ENCODE measurements around the gene TTK. TPM values are rescaled to one million over a fixed set of nuclear protein-coding genes. Genes with fewer than 3 reads are reported as not detected.

TTK gene
- total RNA-seq, 4 donors from 2014 or later = 1.2 to 9.4 (median 1.7) TPM

DNA sequence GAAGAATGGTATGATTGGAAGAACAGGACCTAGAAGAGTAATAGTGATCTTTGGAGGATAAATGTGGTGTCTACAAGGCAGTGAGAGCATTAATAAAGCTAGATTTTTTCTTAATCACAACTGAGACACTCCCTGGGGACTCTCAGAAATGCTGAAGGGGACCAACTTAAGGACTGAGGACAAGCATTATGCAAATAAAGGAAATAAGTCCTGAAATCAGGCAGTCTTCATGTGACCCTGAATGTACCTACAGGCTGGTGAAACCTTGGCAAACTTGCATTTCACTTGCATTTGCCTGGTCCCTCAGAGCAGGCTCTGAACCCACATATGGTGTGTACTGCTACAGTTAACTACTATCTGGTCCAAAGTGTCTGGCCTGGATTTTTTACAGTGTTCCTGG, 19.3 kb upstream of the TTK start:
- no peak for TF ChIP-seq POLR2AphosphoS5 (IDR thresholded peaks at IDR 0.05)
- Histone ChIP-seq H3K9me3 (no peaks in the 10 kb centered on the region), H3K27ac (no peak overlapping the region), H3K36me3 (no peaks in the 10 kb centered on the region), H3K4me1 (no peaks in the 10 kb centered on the region), H3K4me3 (no peak overlapping the region), H3K27me3 (no peaks in the 10 kb centered on the region)
- in situ Hi-C loops (cut with MboI; ENCODE audit: low pct_ligation_motif_present in 1 of 4, low pct_unique_long_range_greater_than_20kb in 1 of 4, low sequenced_read_pairs in 3 of 4) (no loop called here), intact Hi-C loops (cut with DNase I; ENCODE audit: low total_unique reads) (no loop called here)
- no peak for DNase-seq

DNA sequence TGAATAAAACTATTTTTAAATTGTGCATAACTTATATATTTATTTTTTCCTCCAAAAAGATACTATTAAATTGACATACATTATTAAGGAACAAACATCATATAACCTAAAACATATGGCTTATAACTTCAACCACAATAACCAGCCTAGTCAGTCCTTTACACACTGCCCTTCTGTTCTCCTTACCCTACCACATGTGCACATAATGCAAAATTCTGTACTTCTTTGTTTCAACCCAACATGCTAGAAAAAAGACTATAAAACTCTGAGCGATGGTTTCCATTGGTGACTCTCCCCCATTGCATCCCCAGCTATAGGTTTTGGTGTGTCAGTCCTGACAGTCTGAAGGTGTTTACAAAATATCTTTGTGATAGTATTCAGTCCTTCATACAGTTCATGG, 14.8 kb upstream of the TTK start:
- 87 to 100% methylated on average over 1 of the region's 1 CpG for WGBS, 2 donors (ENCODE audit: low coverage in 1 of 2)
- Histone ChIP-seq H3K36me3 (no peaks in the 10 kb centered on the region), H3K27me3 (no peaks in the 10 kb centered on the region), H3K4me1 (no peaks in the 10 kb centered on the region), H3K27ac (no peak overlapping the region), H3K4me3 (no peak overlapping the region), H3K9me3 (no peaks in the 10 kb centered on the region)
- DNase-seq = no peak
- in situ Hi-C loops (cut with MboI; ENCODE audit: low pct_ligation_motif_present in 1 of 4, low pct_unique_long_range_greater_than_20kb in 1 of 4, low sequenced_read_pairs in 3 of 4) = no loop called here
- intact Hi-C loops (cut with DNase I; ENCODE audit: low total_unique reads) = no loop called here
- no peak for TF ChIP-seq EP300 (IDR thresholded peaks at IDR 0.05; ENCODE audit: low read depth)
- TF ChIP-seq POLR2AphosphoS5 (IDR thresholded peaks at IDR 0.05) = no peak
- TF ChIP-seq, protein P1, sequence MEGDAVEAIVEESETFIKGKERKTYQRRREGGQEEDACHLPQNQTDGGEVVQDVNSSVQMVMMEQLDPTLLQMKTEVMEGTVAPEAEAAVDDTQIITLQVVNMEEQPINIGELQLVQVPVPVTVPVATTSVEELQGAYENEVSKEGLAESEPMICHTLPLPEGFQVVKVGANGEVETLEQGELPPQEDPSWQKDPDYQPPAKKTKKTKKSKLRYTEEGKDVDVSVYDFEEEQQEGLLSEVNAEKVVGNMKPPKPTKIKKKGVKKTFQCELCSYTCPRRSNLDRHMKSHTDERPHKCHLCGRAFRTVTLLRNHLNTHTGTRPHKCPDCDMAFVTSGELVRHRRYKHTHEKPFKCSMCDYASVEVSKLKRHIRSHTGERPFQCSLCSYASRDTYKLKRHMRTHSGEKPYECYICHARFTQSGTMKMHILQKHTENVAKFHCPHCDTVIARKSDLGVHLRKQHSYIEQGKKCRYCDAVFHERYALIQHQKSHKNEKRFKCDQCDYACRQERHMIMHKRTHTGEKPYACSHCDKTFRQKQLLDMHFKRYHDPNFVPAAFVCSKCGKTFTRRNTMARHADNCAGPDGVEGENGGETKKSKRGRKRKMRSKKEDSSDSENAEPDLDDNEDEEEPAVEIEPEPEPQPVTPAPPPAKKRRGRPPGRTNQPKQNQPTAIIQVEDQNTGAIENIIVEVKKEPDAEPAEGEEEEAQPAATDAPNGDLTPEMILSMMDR (IDR thresholded peaks at IDR 0.05) = no peak

DNA sequence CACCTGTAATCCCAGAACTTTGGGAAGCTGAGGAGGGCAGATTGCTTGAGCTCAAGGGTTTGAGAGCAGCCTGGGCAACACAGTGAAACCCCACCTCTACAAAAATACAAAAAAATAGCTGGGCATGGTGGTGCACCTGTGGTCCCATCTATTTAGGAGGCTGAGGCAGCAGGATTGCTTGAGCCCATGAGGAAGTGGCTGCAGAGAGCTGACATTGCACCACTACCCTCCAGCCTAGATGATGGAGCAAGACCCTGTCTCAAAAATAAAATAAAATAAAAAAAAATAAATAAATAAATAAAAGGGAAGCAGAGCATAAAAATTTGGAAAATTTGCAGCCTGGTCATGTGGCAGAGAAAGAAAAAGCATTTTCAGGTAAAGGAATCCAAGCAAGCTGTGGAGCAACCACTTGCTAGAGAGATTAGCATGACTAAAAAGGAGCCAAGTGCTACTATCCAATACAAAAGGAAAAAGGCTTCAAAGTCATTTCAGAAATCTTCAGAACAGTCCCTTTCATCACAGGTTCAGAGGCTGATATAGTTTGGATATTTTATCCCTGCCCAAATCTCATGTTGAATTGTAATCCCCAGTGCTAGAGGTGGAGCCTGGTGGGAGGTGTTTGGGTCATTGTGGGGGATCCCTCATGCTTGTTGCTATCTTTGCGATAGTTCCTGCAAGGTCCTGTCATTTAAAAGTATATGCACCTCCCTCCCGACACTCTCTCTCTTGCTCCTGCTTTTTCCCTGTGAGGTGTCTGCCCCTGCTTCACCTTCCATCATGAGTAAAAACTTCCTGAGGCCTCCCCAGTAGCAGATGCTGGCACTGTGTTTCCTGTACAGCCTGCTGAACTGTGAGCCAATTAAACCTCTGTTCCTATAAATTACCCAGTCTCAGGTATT, 11.2 kb upstream of the TTK start:
- no peaks in the 10 kb centered on the region for H3K36me3 ChIP-seq
- no peaks in the 10 kb centered on the region for H3K27me3 ChIP-seq
- H3K27ac ChIP-seq = no peak overlapping the region
- H3K4me3 ChIP-seq = no peak overlapping the region
- H3K4me1 ChIP-seq = no peaks in the 10 kb centered on the region
- H3K9me3 ChIP-seq = no peaks in the 10 kb centered on the region
- DNase-seq = no peak
- no peak for TF ChIP-seq EP300 (IDR thresholded peaks at IDR 0.05; ENCODE audit: low read depth)
- TF ChIP-seq POLR2A (IDR thresholded peaks at IDR 0.05) = no peak
- TF ChIP-seq, protein P1 (IDR thresholded peaks at IDR 0.05) = no peak
- 82 to 88% methylated on average over 2 of the region's 2 CpGs for WGBS, 2 donors (ENCODE audit: low coverage in 1 of 2)
- intact Hi-C loops (cut with DNase I; ENCODE audit: low total_unique reads) = no loop called here
- in situ Hi-C loops (cut with MboI; ENCODE audit: low pct_ligation_motif_present in 1 of 4, low pct_unique_long_range_greater_than_20kb in 1 of 4, low sequenced_read_pairs in 3 of 4) = no loop called here

DNA sequence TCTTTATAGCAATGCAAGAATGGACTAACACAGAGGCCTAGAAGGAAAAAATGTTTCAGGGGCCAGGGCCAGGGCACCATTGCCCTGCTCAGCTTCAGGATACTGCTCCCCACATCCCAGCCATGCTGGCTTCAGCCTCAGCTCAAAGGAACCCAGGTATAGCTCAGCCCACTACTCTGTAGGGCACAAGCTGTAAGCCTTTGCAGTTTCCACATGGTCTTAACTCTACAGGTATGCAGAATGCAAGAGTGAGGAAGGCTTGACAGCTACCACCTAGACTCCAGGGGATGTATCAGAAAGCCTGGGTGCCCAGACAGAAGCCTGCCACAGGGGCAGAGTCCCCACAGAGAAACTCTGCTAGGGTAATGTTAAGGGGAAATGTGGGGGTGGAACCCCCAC, 10.5 kb upstream of the TTK start:
- intact Hi-C loops (cut with DNase I; ENCODE audit: low total_unique reads) = no loop called here
- H3K4me3 ChIP-seq = no peak overlapping the region
- H3K27me3 ChIP-seq = peaks cover 4% of the 10 kb centered on the region
- H3K4me1 ChIP-seq = no peaks in the 10 kb centered on the region
- H3K9me3 ChIP-seq = no peaks in the 10 kb centered on the region
- DNase-seq = no peak
- H3K27ac ChIP-seq = no peak overlapping the region
- in situ Hi-C loops (cut with MboI; ENCODE audit: low pct_ligation_motif_present in 1 of 4, low pct_unique_long_range_greater_than_20kb in 1 of 4, low sequenced_read_pairs in 3 of 4) = no loop called here
- TF ChIP-seq POLR2A (IDR thresholded peaks at IDR 0.05) (no peak), POLR2AphosphoS5 (IDR thresholded peaks at IDR 0.05) (no peak)
- TF ChIP-seq, protein P1 (IDR thresholded peaks at IDR 0.05) = no peak
- H3K36me3 ChIP-seq = no peaks in the 10 kb centered on the region

DNA sequence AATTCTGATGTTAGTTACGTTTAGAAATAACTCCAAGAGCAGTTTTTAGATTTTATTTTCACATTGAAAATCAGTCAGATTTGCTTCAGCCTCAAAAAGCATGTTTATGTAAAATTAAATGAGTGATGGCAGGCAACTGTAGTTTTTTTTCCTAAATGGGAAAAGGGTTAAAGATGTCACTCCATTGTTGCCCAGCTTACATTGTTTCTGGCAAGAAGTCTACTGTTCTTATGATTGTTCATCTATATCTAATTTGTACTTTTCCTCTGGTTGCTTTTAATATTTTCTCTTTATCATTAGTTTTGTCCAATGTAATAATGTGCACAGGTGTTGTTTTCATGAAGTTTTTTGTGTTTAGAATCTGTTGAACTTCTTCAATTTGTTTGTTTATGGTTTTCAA, 6.7 kb upstream of the TTK start:
- intact Hi-C loops (cut with DNase I; ENCODE audit: low total_unique reads) = no loop called here
- no peaks in the 10 kb centered on the region for H3K36me3 ChIP-seq
- H3K27me3 ChIP-seq = peaks cover 4% of the 10 kb centered on the region
- DNase-seq = no peak
- no peak overlapping the region for H3K27ac ChIP-seq
- WGBS, 2 donors (ENCODE audit: low coverage in 1 of 2) = 66 to 89% methylated on average over 1 of the region's 1 CpG
- no peak overlapping the region for H3K4me3 ChIP-seq
- TF ChIP-seq, protein P1 (IDR thresholded peaks at IDR 0.05) = no peak
- TF ChIP-seq EP300 (IDR thresholded peaks at IDR 0.05; ENCODE audit: low read depth) = no peak
- TF ChIP-seq POLR2AphosphoS5 (IDR thresholded peaks at IDR 0.05) = no peak
- TF ChIP-seq POLR2A (IDR thresholded peaks at IDR 0.05) = no peak
- H3K4me1 ChIP-seq = no peaks in the 10 kb centered on the region
- H3K9me3 ChIP-seq = no peaks in the 10 kb centered on the region
- in situ Hi-C loops (cut with MboI; ENCODE audit: low pct_ligation_motif_present in 1 of 4, low pct_unique_long_range_greater_than_20kb in 1 of 4, low sequenced_read_pairs in 3 of 4) = no loop called here
